DND-41 (cell line): ENCODE data around the gene SIX2.

Experiments
- CTCF ChIP-seq: IDR thresholded peaks from 2 replicates; pipeline ENCODE4 v1.5.1; 2012; ENCODE audit warnings: borderline replicate concordance, low read length, moderate library complexity, mild to moderate bottlenecking; ENCODE audit not compliant: poor library complexity, severe bottlenecking; ENCODE audit errors: extremely low read depth
- EZH2 ChIP-seq: IDR thresholded peaks from 3 replicates; pipeline ENCODE4 v1.6.1; 2012; ENCODE audit warnings: borderline replicate concordance, low read depth, mild to moderate bottlenecking, moderate library complexity, low read length, inconsistent platforms; ENCODE audit not compliant: severe bottlenecking

- TF ChIP-seq CTCF (no peak), EZH2 (no peak)
Measured at GRCh38 chr2:45006041-45006941, 3.0 kb downstream of the SIX2 start.
